Measurements from ENCODE around the gene KNDC1.

KNDC1 gene

DNA sequence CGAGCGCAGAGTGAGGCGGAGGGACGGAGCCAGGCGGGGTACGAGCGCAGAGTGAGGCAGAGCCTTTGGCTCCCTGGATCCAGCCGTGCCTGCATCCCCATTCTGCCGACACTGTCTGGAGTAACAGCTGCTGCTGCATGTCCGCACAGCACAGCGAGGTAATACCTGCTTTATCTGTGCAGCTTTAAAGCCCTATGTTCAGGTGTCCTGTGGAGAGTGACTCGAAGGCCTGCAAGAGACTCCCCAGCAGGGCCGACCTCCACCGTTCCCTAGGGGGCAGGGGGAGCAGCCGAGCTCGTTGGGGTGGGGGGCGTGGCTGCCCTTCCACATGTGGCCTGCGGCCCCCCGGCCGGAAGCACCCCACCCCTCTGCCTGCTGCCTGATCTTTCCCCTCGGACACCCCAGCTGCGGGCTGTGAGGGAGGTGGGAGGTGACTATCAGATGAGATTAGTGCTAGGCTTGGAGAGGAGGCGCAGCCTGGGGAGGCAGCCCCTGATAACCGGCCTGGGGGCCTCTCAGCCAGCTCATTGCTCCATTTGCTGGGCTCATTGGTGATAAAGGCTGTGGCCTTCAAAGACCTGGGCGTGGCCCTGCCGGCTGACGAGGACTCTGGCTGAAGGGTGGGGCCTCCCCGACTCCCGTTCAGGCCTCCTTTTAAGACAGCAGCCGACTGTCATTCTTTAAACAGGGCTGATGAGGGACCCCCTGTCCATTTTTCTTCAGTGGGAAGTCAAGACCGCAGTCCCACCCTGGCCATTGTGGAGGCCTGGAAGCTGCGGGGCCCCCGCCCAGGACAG lies 85.6 kb downstream of the KNDC1 start:
- FAIRE-seq, result no peak

DNA sequence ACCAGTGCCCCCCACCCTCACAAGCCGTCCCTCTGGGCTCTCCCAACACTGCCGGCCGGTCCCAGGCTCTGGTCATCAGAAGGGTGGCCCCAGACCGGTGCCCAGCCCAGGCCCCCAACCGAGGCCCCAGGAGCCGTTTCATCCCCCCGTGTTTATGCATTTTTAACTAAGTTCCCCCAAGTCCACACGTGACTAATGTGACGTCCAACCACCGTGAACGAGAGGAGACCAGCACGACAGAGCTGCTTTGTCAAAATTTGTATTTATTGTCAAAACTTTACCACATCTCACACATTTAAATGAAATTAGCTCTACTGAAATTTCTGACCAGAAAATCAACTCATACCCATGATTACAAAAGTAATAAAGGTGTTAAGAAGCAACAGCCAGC lies 86.2 kb downstream of the KNDC1 start:
- FAIRE-seq, result no peak

DNA sequence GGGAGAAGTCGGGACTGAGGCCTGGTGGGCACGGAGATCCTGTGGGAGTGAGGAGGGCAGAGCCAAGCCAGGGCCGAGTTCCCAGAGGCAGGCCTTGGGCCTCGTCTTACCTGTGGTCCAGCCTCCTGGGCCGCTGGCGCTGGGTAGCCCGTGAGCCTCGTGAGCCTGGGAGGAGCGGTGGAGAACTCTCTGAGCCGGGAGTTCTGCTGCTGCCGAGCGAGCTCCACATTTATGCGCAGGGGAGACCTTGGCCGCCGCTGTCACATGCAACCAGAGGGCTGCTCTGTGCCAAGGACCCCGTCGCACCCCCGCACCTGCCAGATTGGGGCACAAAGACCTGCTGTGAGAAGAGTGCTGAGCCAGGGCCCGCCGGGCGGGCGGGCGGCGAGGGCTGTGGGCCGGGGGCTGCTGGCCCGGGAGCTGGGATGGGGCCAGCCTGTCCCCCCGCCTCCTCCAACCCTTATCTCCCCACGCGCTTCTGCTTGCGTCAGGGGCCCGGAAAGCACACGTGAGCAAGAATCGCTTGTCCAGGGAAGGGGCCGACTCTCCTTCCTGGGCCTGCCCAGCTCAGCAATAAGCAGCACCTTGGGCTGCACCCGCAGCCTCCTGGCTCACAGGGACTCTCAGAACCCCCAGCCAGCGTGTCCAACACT lies 87.8 kb downstream of the KNDC1 start:
- no peak for FAIRE-seq

DNA sequence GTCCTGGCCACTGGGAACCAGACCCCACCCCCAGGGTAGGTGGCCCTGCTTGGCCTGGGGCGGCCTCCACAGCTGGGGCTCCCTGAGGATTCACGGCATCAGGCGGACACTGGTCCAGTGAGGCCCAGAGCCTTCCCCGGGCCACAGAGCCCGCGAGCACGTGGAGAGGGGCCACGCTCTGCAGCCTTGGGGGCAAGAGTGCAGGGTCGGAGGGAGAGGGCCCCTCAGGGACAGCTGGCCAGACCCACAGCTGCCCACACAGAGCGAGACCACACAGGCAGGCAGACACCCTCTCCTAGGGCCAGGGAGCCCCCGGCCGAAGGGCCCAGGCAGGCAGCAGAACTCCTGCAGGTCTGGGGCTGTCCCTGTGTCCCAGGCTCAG lies 88.3 kb downstream of the KNDC1 start:
- FAIRE-seq, result no peak

DNA sequence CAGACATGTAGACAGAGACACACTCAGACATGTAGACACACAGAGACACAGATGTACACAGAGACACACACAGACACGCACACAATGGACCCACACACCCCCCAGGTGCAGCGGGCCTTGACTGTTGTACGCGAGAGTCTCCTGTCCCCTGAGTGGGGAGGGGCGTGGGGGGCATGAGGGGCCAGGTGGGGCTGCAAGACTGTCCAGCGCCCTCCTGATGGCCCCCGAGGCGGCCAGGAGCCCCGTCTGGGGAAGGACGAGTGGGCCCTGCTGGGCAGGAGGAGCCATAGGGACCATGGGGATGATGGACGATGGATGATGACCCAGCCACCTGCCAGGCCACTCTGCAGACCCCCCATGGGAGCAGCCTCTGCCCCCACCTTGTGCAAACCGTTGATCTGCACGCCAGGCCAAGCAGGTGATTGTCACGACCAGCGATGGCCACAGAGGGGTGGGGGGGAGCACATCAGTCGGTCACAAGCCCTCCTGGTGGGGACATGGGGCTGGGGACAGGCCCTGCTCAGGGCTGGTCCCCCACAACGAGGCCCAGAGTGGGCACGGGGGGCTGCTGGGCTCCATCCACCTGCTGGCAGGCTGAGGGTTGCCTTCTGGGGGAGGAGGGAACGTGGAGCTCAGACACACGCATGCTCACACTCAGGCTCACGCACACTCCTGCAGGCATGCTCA lies 89.2 kb downstream of the KNDC1 start:
- FAIRE-seq, result no peak

DNA sequence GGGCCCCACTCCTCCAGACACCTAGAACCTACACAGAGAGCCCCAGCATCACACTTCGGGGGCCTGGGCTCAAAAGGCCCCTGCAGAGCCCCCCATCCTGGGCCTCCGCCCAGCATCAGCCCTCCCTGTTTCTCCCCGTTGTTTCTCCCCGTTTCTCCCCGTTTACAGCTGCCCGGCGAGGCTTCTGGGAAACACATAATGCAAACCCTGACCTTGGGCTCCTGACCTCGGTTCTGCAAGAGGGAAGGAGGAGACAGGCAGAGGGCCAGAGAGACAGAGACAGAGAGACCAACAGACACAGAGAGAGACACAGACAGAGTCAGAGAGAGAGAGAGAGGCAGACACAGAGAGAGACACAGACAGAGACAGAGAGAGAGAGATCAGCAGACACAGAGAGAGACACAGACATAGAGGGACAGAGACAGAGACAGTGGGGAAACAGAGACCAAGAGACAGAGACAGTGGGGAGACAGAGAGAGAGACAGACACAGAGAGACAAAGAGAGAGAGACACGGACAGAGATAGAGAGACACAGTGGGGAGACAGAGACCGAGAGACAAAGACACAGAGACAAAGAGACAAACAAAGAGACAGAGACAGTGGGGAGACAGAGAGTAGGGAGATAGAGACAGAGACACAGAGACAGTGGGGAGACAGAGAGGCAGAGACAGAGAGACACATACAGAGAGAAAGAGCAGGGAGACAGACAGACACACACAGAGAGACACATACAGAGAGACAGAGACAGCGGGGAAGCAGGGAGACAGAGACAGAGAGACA lies 90.1 kb downstream of the KNDC1 start:
- FAIRE-seq, result no peak

DNA sequence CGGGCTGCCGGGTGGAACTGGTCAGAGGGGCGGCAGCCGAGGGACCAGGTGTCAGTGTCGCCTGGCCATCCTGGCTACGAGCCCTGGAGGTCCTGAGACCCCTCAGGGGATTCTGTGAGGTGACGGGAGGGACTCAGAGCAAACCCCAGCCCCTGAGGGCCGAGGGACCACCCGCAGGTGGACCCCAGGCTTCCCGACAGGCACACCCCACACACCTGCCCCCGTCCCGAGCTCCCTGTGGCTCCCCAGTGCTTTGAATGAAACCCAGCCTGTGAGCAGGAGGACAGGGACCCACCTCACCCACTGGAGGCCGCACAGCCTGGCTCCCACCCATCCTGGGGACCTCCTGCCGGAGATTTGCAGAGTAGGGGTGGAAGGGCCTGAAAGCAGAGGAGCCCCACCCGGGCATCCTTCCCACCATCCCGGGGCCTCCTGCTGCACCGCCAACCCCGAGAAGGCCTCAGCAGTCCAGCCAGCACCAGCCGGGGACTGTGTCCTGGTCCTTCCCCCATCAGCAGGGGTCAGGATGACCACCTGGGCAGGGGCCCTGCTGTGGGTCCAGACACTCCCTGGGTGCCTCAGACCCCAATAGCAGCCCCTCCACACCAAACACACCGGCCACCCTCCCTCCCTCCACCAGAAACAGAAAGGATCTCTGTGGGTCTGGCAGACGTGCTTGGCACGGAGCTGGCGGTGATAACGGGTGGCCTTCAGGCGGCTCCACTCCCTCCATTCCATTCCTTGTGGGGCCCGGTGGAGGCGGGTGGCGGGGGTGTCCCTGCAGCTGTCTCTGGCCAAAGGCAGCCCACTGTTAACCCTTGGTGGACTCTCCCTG lies 91.6 kb downstream of the KNDC1 start:
- FAIRE-seq, result no peak

DNA sequence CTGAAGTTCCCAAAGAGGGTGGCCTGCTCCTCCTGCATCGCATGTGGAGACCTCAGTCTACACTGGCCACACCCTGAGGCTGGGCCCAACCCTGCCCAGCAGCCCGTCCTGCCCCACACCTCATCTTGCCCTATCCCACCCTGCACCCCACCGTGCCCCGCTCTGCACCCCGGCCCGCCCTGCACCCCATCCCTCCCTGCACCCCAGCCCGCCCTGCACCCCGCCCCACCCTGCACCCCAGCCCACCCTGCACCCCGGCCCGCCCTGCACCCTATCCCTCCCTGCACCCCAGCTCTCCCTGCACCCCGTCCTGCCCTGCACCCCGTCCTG lies 92.2 kb downstream of the KNDC1 start:
- no peak for FAIRE-seq

DNA sequence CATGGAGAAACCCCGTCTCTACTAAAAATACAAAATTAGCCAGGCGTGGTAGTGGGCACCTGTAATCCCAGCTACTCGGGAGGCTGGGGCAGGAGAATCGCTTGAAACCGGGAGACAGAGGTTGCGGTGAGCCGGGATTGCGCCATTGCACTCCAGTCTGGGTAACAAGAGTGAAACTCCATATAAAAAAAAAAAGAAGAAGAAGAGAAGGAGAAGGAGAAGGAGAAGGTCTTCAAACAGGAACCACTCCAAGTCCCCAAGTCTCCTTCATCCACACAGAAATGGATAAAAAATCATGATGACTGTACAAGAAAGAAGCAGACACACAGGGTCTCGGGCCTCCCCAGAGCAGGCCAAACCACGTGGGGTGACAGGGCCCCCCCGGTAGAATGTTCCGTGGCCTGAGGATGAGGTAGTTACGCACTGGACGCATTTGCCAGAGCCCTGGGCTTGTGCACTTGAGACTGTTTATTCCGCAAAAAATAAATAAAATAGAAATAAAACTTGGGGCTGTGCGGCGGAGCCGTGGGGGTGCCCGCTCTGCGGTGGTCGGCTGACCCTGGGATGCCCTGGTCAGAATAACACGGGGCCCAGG lies 93.4 kb downstream of the KNDC1 start:
- FAIRE-seq, result no peak

DNA sequence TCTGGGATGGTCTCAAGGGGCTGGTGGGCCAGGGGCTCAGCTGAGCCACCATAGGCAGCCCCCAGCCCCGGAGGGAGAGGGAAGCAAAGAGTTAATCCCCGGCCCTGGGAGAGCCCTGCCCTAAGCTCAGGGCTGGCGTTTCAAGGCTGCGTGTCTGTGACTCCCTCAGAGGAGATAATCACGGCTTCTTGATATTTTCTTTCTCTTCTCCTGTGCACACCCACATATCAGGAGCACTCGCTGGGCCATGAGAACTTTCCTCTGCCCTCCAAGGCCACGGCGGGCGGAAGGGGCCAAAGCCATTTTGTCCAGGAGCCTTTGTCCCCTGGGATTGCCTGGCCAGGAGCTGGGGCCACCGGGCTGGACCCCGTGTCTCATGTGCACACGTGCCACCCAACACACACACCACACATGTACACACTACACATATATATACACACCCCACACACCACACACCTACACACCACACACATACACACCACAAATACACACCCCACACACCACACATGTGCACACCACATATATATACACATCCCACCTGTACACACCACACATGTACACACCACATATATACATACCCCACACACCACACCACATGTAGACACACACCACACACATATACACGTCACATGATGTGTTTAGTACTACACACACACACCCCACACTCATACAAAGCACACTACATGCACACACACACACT lies 94.6 kb downstream of the KNDC1 start:
- no peak for FAIRE-seq

DNA sequence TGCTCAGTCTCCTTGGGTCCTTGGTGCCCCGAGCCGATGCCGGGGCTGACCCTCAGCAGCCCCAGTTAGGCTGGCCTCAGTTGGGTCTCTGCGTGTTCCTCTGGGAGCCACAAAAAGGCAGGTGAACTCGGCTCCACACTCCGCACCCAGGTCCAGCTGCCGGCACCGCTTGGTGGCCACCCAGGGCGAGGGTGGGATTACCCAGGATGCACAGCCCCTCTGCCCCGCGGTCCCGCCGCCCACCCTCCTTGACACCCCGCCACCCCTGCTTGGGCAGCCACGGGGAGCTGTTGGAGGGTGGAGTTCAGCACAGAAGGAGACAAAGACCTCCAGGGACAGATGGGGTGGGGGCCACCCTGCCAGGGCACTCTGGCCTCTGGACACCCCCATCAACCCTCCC lies 95.3 kb downstream of the KNDC1 start:
- no peak for FAIRE-seq

DNA sequence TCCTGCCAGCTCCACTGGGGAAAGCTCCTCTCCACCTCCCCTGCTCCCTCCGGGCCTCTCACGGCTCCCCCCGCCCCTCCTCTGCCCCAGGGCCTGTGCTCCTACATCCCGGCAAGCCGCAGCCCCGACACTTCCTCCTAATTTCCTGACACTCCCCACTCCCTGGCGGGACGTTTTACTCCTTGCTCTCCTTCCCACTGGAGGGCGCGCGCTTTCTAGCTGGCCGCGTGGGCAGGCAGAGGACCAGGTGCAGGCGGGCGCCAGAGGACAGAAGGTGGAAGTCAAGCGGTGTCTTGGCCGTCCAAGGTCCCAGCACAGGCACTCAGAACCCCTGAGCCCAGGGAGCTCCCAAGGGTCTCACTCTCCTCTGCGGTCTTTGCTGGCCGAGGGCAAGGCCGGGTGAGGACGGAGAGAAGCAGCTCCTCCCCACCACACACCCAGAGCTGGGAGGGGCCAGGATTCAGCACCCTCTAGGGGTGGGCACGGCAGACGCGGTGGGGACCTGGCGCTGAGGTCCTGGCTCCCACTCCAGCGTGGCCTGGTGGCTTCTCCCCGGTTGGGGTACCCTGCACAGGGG lies 97.6 kb downstream of the KNDC1 start:
- no peak for FAIRE-seq

DNA sequence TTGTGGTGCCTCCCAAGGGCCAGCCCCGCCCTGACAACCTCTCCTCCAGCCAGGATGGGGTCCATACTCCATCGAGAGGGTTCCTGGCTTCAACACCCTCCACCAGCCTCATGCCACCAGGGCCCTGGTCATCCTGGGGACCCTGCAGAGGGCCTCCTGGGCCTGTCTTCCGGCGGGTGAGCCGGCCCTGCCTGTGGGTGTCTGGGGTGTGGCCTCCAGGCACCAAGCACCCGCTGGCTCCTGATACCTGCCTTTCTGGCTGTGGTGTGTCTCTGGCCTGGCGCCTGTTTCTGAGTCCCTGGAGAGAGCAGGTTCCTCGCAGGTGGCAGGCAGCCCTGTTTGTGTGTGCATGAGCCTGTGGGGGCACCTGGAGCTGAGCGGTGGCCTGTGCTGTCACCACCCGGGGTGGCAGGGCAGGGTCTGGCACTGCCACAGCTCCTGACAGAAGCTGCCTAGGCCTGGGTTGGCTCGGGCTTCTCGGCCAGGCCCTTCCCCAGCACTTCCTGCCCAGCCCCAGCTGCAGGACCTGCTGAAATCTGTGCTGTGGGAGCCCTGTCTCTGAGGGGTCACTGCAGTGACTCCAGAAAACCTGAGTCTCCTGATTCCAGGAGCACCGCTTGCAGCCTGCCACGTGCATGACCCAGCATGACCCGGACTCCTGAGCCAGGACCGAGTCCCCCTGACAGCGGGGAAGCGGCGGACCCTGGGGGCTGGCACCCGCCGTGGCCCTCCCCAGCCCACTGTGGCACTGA lies 98.2 kb downstream of the KNDC1 start:
- FAIRE-seq, result no peak

DNA sequence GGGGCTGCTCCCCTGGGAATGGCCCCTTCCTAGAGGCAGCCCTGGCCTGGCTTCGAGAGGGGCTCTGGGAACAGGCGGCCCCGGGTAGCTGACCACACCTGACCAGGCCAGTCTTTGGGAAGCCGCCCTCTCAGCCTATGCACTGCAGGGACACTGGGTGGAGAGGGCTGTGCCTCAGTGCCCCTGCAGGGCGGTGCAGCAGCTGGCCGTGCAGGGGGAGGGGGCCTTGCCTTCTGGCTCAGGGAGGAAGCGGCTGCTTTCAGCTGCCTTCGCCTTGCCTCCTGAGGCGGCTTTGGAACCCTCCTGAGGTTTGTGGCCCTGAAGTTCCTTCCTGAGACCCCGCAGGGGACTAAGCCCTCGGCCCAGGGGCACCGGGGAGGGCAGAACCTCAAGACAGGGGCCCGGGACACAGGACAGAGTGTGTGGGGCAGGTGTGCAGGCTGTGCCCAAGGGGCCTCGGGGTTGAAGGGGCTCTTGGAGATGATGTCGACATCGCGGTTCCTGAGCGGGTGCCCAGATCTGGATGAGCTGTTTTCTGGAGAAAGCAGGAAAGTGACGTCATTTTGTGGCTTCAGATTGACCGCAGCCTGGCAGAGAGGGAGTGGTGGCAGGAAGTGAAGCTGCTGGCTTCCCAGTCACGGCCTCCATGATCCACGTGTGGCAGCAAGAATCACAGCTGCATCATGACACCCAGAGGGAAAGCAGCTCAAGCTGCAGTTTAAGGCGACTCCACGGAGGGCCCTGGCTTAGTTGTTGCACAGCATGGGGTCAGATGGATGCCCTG lies 99.0 kb downstream of the KNDC1 start:
- no peak for FAIRE-seq

DNA sequence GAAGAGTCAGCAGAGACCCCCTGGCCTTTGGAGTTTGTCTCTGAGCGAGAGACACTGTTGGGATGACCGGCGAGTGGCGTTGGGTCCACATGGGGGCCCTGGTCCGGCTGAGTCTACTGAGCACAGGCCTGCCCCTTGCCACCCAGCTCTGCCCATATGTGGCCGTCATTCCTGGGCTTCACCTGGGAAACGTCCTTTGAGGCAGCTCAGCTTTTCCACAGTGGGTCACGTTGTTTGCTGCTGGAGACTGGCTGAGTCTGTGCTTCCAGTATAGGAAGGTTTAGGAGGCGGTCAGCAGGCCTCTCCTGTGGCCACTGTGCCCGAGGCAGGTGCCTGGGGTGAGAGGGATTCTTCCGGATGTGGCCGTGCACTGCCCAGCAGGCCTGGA lies 99.6 kb downstream of the KNDC1 start:
- no peak for FAIRE-seq

DNA sequence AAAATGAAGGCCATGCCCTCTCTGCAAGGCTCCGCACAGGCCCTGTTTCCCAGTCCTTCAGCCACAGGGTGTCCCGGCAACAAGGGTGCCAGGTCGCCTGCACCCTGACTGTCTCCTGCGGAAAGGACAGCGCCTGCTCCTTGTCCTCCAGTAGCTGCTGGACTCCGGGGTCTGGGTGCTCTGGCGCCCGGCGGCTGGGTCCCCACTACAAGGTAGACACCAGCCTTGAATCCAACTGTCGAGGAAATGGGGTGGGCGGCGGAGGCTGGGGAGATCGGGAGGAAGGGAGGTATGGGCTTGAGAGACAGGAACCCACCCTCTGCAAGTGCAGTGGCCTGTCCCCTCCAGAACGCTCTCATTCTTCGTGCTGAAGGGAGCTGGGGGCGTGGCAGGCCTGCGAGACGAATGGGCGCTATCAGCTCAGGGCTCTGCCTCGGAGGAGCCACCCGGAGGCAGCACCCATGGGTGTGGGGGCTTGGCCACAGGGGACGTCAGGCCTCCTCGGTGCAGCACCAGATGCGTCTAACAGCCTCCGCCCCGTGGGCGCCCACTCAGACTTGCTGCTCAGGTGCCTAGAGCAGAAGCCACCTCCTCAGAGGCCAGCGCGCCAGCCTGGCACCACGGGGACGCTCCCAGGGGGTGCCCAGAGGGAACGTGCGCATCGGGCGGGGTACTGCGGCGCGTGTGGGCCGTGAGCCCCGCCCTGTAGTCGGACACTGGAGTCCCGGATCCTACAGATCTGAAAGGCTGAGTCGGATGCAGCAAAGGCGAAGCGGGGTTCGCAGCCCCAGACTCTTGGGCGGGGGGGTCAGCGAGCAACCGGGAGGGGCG lies 101.1 kb downstream of the KNDC1 start:
- no peak for FAIRE-seq

DNA sequence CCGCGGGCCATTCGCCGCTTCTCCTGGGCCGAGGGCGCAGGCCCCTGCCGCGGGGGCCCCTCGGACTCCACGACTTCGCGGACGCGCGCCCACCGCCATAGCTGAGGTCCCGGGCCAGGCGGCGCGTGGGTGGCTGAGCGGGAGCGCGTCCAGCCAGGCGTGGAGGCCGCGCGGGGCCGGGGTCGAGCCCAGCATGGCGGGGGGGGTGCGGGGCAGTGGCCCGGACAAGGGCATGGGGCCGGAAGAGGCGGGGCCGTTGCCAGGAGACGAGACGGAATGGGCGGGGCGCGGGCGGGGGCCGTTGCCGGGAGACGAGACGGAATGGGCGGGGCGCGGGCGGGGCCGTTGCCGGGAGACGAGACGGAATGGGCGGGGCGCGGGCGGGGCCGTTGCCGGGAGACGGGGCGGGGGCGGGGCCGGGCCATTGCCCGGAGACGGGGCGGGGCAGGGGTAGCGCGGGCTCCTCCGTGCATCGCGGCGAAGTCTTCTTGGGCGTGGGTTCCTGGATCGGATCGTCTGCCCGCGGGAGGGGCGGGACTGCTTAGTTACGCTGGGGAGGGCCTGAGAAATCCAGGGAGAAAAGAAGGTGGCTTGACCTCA lies 101.8 kb downstream of the KNDC1 start:
- no peak for FAIRE-seq

DNA sequence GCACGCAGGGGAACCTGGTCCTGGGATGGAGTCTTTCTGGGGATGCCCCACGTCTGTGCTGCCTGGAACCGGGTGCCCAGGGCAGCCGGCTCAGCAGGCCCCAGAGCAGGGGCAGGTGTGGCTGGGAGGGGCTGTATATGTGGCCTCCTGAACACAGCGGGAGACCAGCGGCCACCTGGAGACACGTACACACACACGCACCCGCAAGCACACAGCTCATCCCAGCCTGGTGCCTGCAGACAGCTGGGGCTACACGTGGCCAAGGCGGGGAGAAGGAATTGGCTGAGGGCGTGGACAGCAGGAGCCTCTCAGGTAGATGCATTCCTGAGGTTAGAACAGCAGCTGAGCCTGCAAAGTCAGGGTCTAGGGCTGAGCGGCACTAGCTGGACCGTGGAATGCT lies 102.7 kb downstream of the KNDC1 start:
- FAIRE-seq, result no peak

All from colon (tissue), 2 donors.